Measurements from ENCODE around the gene ERCC1.

The ERCC1 gene

GRCh38 chr19:45468159-45468651 is 44.5 kb upstream of the ERCC1 start:
- Histone ChIP-seq H3K9me3 (ENCODE audit: control insufficient read depth, insufficient read depth, low read length) (no peaks in the 10 kb centered on the region), H3K79me2 (ENCODE audit: control insufficient read depth, low read length) (peaks cover 6% of the 10 kb centered on the region), H3K27ac (ENCODE audit: low read depth, low read length) (peak overlapping the region; percentile 46), H3K4me3 (ENCODE audit: low read length) (peak overlapping the region; percentile 81), H3K27me3 (ENCODE audit: control insufficient read depth, low read length) (peaks cover 19% of the 10 kb centered on the region), H3K4me1 (ENCODE audit: control insufficient read depth, low read length) (peaks cover 31% of the 10 kb centered on the region), H3K4me2 (ENCODE audit: low read length) (peak overlapping the region; percentile 87), H4K20me1 (ENCODE audit: control insufficient read depth, insufficient read depth, low read depth, low read length) (no peaks in the 10 kb centered on the region), H3K9me2 (replicated peaks; ENCODE audit: control insufficient read depth, low read length) (no peaks in the 10 kb centered on the region), H3K36me3 (ENCODE audit: control insufficient read depth, low read length) (no peaks in the 10 kb centered on the region), H3F3A (ENCODE audit: control insufficient read depth, insufficient read depth) (peaks cover 6% of the 10 kb centered on the region; the same call in 1 of the 2 replicates)
- TF ChIP-seq EZH2phosphoT487 (IDR thresholded peaks at IDR 0.05; ENCODE audit: borderline replicate concordance, low read length) (no peak), CTCF (IDR thresholded peaks at IDR 0.05; ENCODE audit: low read depth, low read length, poor library complexity, severe bottlenecking) (peak; percentile 23)

DNA sequence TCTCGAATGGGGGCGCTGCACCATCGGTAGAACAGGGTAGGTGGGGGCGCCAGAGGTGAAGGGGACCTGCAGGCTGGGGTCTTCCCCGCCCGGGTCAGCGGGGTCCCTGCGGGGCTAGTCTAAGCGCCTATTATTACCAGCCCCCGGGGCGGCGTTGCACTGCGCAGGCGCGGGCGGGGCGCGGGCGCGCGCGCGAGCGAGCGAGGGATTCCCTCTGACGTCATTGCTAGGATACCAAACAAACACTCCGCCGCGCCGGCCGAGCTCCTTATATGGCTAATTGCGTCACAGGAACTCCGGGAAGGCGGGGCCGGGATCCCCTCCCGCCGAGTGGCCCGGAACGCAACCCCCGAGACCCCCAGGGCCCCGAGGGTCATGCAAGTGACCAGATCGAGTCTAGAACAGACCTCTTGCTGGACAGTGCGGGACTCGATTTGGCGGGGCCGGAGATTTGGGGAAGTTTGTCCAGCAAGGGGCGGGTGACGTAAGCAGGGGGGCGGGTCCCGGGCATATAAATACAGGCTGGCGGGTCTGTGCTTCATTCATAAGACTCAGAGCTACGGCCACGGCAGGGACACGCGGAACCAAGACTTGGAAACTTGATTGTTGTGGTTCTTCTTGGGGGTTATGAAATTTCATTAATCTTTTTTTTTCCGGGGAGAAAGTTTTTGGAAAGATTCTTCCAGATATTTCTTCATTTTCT is 43.9 kb upstream of the ERCC1 start, which contains the start of gene FOSB:
Gene FOSB, plus strand, starts transcription at position 541 of the 703 bp plus-strand sequence. CDS start 591 bp downstream, outside the sequence.
- peak within 1 kb of the TSS; percentile 46 for H3K27ac ChIP-seq (ENCODE audit: low read depth, low read length)
- H3F3A ChIP-seq (ENCODE audit: control insufficient read depth, insufficient read depth), result peaks cover 9% of the 10 kb centered on the region; the same call in 1 of the 2 replicates
- no peaks in the 10 kb centered on the region for H3K9me2 ChIP-seq (replicated peaks; ENCODE audit: control insufficient read depth, low read length)
- peaks cover 6% of the 10 kb centered on the region for H3K79me2 ChIP-seq (ENCODE audit: control insufficient read depth, low read length)
- peaks cover 14% of the 10 kb centered on the region for H3K27me3 ChIP-seq (ENCODE audit: control insufficient read depth, low read length)
- H3K4me1 ChIP-seq (ENCODE audit: control insufficient read depth, low read length), result peaks cover 33% of the 10 kb centered on the region
- no peaks in the 10 kb centered on the region for H3K9me3 ChIP-seq (ENCODE audit: control insufficient read depth, insufficient read depth, low read length)
- no peaks in the 10 kb centered on the region for H3K36me3 ChIP-seq (ENCODE audit: control insufficient read depth, low read length)
- no peaks in the 10 kb centered on the region for H4K20me1 ChIP-seq (ENCODE audit: control insufficient read depth, insufficient read depth, low read depth, low read length)
- TF ChIP-seq CTCF (IDR thresholded peaks at IDR 0.05; ENCODE audit: low read depth, low read length, poor library complexity, severe bottlenecking) (peak; percentile 25), EZH2phosphoT487 (IDR thresholded peaks at IDR 0.05; ENCODE audit: borderline replicate concordance, low read length) (no peak)
- H3K4me3 ChIP-seq (ENCODE audit: low read length), result peak within 1 kb of the TSS; percentile 81
- H3K4me2 ChIP-seq (ENCODE audit: low read length), result peak within 1 kb of the TSS; percentile 87

- no peak for TF ChIP-seq EZH2phosphoT487 (IDR thresholded peaks at IDR 0.05; ENCODE audit: borderline replicate concordance, low read length)
- no peak for TF ChIP-seq CTCF (IDR thresholded peaks at IDR 0.05; ENCODE audit: low read depth, low read length, poor library complexity, severe bottlenecking)
- Histone ChIP-seq H3K9me2 (replicated peaks; ENCODE audit: control insufficient read depth, low read length) (no peaks in the 10 kb centered on the region), H3K4me2 (ENCODE audit: low read length) (peak overlapping the region; percentile 87), H3K36me3 (ENCODE audit: control insufficient read depth, low read length) (no peaks in the 10 kb centered on the region), H3F3A (ENCODE audit: control insufficient read depth, insufficient read depth) (peaks cover 10% of the 10 kb centered on the region; the same call in 1 of the 2 replicates), H3K4me3 (ENCODE audit: low read length) (peak overlapping the region; percentile 81), H3K9me3 (ENCODE audit: control insufficient read depth, insufficient read depth, low read length) (no peaks in the 10 kb centered on the region), H3K79me2 (ENCODE audit: control insufficient read depth, low read length) (peaks cover 6% of the 10 kb centered on the region), H3K27me3 (ENCODE audit: control insufficient read depth, low read length) (peaks cover 8% of the 10 kb centered on the region; the same call in 1 of the 2 replicates), H3K4me1 (ENCODE audit: control insufficient read depth, low read length) (peaks cover 38% of the 10 kb centered on the region), H4K20me1 (ENCODE audit: control insufficient read depth, insufficient read depth, low read depth, low read length) (no peaks in the 10 kb centered on the region), H3K27ac (ENCODE audit: low read depth, low read length) (no peak overlapping the region)
Observed at GRCh38 chr19:45467115-45467455, 43.4 kb upstream of the ERCC1 start.

All from DOHH2 (cell line).